Gastrocnemius medialis (tissue), 4 donors: ENCODE data around the gene ATG7.

Source experiments
- CTCF ChIP-seq, 5 experiments: fragments of 450-650 bp in 3 of 5; fragments of 200-600 bp in 2 of 5; sonication (generic) in 2 of 5; IDR thresholded peaks in 4 of 5; conservative IDR thresholded peaks in 1 of 5; 1 replicate in 4 of 5; 2 replicates in 1 of 5; pipeline ENCODE4 v1.5.1; 2016 to 2019; ENCODE audit warnings: antibody characterized with exemption in 5 of 5, mild to moderate bottlenecking in 3 of 5, moderate library complexity in 3 of 5
- POLR2A ChIP-seq, 2 donors: fragments of 450-650 bp; IDR thresholded peaks; one replicate each; pipeline ENCODE4 v1.6.1; 2017; ENCODE audit warnings: antibody characterized with exemption in 2 of 2, mild to moderate bottlenecking in 2 of 2, moderate library complexity in 2 of 2

DNA sequence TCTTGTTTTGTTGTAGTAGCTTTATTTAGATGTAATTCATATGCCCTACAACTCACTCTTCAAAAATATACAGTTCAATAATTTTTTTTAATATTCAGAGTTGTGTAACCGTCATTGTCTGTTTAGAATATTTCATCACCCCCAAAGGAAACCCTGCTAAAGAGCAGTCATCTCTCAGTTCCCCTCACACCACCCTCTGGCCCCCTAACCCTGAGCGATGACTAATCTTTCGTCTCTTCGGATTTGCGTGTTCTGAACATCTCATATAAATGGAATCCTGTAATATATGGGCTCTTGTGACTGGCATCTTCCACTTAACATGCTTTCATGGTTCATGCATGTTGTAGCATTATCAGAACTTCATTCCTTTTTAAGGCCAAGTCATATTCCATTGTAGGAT is 183.8 kb downstream of the ATG7 start:
- TF ChIP-seq CTCF (IDR thresholded peaks at IDR 0.05 in 4 of 5, conservative IDR thresholded peaks at IDR 0.05 in 1 of 5) (no peak), POLR2A (IDR thresholded peaks at IDR 0.05) (no peak)
